ENCODE measurements around the gene ASAP2.
A peak's percentile ranks its signal among the peaks of the same experiment; 100 is the strongest.
"Not testable (repeated sequence)": the region's sequence is repeated elsewhere in the genome, so short reads cannot be mapped to it uniquely, and the experiment has no call there.

Gene ASAP2

DNA sequence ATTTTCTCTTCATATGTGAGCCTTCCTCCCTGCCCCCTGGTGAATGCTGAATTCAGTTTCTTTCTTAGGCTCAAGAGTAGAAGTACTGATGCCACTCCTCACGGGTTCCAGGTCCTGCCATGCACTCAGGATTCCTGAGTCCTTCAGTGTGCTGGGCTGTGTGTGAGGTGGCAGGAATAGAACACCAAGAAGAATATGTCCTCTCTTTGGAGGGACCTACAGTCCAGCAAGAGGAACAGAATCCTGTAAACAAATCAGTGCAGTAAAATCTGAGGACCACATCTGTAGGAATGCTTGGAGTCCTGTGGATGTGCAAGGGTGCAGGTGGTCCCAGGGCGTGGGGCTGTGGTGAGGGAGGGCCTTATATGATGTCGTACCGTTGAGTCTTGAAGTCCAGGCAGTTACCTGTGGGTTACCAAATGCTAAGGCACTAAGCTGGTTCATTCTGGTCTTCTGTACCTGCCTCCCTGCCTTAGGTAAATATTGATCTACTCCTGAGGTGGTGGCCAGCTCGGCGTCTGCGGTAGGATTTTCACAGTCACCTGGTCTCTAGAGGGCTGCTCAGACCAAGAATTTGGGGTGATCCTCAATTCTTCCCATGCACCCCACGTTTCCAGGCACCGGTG is 5.5 kb downstream of the ASAP2 start:
- H3K4me3 ChIP-seq (ENCODE audit: low read length): no peak overlapping the region
- TF ChIP-seq, protein P1, sequence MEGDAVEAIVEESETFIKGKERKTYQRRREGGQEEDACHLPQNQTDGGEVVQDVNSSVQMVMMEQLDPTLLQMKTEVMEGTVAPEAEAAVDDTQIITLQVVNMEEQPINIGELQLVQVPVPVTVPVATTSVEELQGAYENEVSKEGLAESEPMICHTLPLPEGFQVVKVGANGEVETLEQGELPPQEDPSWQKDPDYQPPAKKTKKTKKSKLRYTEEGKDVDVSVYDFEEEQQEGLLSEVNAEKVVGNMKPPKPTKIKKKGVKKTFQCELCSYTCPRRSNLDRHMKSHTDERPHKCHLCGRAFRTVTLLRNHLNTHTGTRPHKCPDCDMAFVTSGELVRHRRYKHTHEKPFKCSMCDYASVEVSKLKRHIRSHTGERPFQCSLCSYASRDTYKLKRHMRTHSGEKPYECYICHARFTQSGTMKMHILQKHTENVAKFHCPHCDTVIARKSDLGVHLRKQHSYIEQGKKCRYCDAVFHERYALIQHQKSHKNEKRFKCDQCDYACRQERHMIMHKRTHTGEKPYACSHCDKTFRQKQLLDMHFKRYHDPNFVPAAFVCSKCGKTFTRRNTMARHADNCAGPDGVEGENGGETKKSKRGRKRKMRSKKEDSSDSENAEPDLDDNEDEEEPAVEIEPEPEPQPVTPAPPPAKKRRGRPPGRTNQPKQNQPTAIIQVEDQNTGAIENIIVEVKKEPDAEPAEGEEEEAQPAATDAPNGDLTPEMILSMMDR (IDR thresholded peaks at IDR 0.05; ENCODE audit: insufficient read depth, low read depth, low read length, missing control alignments): no peak

DNA sequence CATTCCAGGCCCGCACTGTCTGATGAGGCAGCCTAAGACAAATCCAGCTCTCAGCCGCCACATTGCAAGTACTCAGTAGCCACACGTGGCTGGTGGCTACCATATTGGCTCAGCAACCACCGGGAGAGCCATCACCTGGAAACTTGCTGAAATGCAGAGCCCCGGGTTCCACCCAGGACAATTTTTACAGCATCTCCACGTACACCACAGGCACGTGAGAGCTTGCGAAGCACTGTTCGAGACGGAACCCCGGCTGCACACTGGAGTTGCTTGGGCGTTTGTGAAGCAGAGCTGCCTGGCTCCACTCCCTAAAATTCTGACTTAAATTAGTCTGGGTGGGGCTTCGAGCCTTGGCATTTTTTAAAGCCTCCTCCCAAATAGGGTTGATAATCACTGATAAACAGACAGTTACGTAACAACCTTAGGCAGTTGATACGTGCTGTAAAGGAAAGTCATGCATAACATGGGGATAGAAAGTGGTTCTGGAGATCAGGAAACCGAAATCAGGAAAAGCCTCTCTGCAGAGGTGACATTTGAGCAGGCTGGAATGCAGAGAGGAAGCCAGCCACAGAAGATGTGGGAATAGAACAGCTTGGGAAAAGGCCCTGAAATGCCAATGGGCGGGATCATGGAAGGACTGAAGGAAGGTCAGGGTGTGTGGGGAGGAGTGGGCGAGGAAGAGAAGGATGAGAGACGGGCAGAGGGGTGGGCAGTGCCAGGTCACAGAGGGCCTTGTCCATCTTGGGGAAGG is 6.2 kb downstream of the ASAP2 start:
- TF ChIP-seq, protein P1 (IDR thresholded peaks at IDR 0.05; ENCODE audit: insufficient read depth, low read depth, low read length, missing control alignments): no peak
- no peak for DNase-seq (ENCODE audit: low read depth)
- H3K4me3 ChIP-seq (ENCODE audit: low read length): no peak overlapping the region

More for the DNA sequence above, 5.5 kb downstream of the ASAP2 start:
- DNase-seq (ENCODE audit: low read depth): no peak

DNA sequence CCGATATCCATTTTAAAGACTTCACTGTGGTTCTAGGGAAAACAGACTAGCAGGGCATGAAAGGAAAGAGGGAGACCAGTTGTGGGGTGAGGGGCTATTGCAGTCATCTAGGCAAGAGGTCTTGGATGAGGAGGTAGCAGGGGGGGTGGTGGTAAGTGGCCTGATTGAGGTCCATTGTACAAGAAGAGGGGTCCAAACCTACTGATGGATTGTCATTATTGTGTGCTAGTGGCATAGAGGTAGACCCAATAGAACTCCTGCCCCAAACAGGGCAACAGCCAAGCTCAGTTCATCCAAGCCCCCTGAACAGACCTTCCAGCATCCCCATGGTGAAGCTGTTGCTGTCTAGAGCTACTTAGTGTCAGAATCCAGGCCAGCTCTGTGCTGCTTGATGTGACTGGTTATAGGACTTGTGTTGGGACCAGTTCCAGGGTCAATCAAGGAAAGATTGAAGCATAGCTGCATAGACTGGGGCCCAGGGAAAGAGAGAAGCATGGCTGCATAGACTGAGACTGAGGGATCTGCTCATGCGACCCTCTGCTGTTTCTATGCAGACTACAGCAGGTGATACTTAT is 7.0 kb downstream of the ASAP2 start:
- no peak overlapping the region for H3K4me3 ChIP-seq (ENCODE audit: low read length)
- DNase-seq (ENCODE audit: low read depth): no peak
- TF ChIP-seq, protein P1 (IDR thresholded peaks at IDR 0.05; ENCODE audit: insufficient read depth, low read depth, low read length, missing control alignments): no peak

DNA sequence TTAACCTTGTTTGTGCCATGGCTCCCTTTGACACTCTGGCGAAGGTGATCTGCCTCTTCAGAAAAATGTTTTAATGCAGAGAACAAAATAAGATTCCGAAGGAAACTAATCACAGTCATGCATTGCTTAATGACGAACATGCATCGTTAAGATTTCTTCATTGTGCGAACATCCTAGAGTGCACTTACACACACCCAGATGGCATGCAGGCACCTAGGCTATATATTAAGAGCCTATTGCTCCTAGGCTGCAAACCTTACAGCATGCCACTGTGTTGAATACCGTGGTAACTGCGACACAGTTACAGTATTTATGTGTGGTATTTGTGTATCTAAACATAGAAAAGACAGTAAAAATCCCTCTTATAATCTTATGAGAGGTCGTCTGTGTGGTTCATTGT is 8.3 kb downstream of the ASAP2 start:
- TF ChIP-seq, protein P1 (IDR thresholded peaks at IDR 0.05; ENCODE audit: insufficient read depth, low read depth, low read length, missing control alignments): no peak
- no peak for DNase-seq (ENCODE audit: low read depth)
- no peak overlapping the region for H3K4me3 ChIP-seq (ENCODE audit: low read length)

DNA sequence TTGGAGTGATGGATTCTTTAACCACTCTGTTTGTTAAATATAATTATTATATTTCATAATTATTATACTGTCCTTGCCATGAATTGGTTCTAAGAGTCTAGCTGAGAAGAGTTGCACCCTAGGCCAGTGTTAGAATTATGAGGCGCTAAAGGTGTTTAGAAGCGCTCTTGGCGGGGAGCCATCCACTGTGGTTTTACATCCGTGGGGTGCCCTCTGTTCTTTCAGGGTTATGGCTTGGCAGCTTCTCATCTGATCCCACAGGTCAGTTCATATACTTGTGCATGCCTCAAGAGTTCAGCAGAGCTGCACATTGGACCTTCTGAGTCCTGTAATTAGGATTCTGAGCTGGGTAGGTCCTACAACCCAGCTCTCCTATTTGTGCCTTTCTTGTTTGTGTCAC is 9.1 kb downstream of the ASAP2 start:
- no peak for DNase-seq (ENCODE audit: low read depth)

DNA sequence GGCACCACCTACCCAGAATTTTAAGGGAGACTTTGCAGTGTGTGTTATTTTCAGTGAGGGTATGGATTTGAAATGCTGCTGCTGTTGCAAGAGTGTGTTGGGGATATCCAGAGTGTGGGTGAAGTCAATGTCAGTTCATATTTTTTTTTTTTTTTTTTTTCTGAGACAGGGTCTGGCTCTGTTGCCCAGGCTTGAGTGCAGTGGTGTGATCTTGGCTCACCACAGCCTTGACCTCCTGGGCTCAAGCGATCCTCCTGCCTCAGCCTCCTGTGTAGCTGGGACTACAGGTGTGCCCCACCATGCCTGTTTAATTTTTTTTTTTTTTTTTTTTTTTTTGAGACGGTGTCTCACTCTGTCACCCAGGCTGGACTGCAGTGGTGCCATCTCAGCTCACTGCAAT is 9.5 kb downstream of the ASAP2 start:
- not testable (repeated sequence) for H3K4me3 ChIP-seq (ENCODE audit: low read length); DNase-seq (ENCODE audit: low read depth)

More for the DNA sequence above, 9.1 kb downstream of the ASAP2 start:
- no peak overlapping the region for H3K4me3 ChIP-seq (ENCODE audit: low read length)
- TF ChIP-seq, protein P1 (IDR thresholded peaks at IDR 0.05; ENCODE audit: insufficient read depth, low read depth, low read length, missing control alignments): no peak

DNA sequence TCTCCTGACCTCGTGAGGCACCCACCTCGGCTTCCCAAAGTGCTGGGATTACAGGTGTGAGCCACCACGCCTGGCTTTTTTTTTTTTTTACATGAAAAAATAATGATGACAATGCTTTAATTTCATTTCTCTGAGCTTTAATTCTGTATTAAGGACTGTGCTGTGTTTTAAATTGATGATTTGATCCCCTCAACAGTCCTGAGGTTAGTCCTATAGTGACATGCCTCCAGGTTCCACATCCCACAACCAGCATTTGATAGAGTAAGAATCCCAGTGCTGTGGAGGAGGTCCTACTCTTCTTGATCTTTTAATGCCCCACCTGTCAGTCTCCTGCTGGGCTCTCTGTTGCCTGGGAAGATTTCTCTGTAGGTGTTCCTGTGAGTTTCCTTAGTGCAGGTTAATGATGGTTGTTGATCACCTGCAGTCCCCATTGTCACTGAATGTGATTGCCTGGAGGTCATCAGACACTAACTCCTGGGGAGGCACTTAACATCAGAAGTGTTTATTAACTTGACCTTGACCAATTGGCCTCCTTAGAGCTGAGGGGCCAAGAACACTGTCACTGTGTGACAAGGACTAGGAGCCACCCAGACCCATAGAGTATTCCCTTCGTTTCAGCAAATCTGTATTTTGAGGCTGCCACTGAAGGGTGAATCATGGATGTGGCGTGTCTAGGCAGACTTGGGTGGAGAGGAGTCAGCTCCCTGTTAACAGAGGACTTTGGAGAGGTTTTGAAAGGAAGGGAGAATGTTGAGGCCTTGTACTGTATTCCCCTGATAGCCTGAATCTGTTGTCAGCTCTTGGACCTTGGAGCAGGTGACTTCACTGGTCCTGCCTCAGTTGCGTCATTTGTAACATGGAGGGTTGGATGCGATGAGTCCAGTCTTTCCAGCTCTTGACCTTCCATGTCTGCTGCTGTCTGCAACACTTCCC is 11.5 kb downstream of the ASAP2 start:
- DNase-seq (ENCODE audit: low read depth): peak; percentile 78
- no peak overlapping the region for H3K4me3 ChIP-seq (ENCODE audit: low read length)
- TF ChIP-seq, protein P1 (IDR thresholded peaks at IDR 0.05; ENCODE audit: insufficient read depth, low read depth, low read length, missing control alignments): no peak

Measured in epithelial cell of esophagus (primary cell).